IMR-90 (cell line): ENCODE results near the gene IREB2.

ENCODE experiments used
- BHLHE40 ChIP-seq: fragments of 150-350 bp; IDR thresholded peaks from 2 replicates; pipeline ENCODE4 v1.6.1; 2016; ENCODE audit warnings: mild to moderate bottlenecking, low read depth, low read length
- CEBPB ChIP-seq: IDR thresholded peaks from 2 replicates; pipeline ENCODE4 v1.6.1; 2012; ENCODE audit warnings: low read depth, low read length, improper control_type of control experiment
- CTCF ChIP-seq: conservative IDR thresholded peaks from 2 replicates; pipeline ENCODE4 v1.5.1; 2012; ENCODE audit warnings: mild to moderate bottlenecking, low read depth, low read length, improper control_type of control experiment
- ELK1 ChIP-seq: fragments of 150-350 bp; IDR thresholded peaks from 2 replicates; pipeline ENCODE4 v1.6.1; 2016; ENCODE audit warnings: low read depth, mild to moderate bottlenecking, low read length, moderate library complexity, borderline replicate concordance
- FOS ChIP-seq: fragments of 150-350 bp; IDR thresholded peaks from 2 replicates; pipeline ENCODE4 v1.6.1; 2016; ENCODE audit warnings: low read depth, low read length
- MAFK ChIP-seq: IDR thresholded peaks from 2 replicates; pipeline ENCODE4 v1.6.1; 2012; ENCODE audit warnings: low read depth, low read length, improper control_type of control experiment
- MAZ ChIP-seq: IDR thresholded peaks from 2 replicates; pipeline ENCODE4 v1.6.1; 2012; ENCODE audit warnings: low read depth, mild to moderate bottlenecking, low read length, improper control_type of control experiment, moderate library complexity, borderline replicate concordance
- MXI1 ChIP-seq: IDR thresholded peaks from 2 replicates; pipeline ENCODE4 v1.6.1; 2012; ENCODE audit warnings: low read depth, mild to moderate bottlenecking, low read length, moderate library complexity, borderline replicate concordance
- POLR2A ChIP-seq: IDR thresholded peaks from 2 replicates; pipeline ENCODE4 v1.6.1; 2012; ENCODE audit warnings: mild to moderate bottlenecking, low read depth, low read length
- RAD21 ChIP-seq: IDR thresholded peaks from 2 replicates; pipeline ENCODE4 v1.6.1; 2012; ENCODE audit warnings: low read length, improper control_type of control experiment
- RCOR1 ChIP-seq: IDR thresholded peaks from 2 replicates; pipeline ENCODE4 v1.6.1; 2012; ENCODE audit warnings: mild to moderate bottlenecking, low read length, improper control_type of control experiment; ENCODE audit not compliant: insufficient replicate concordance
- RFX5 ChIP-seq: IDR thresholded peaks from 2 replicates; pipeline ENCODE4 v1.8.0; 2012; ENCODE audit warnings: low read depth, mild to moderate bottlenecking, low read length, moderate library complexity
- USF2 ChIP-seq: fragments of 150-350 bp; IDR thresholded peaks from 2 replicates; pipeline ENCODE4 v1.6.1; 2017; ENCODE audit warnings: mild to moderate bottlenecking, antibody characterized with exemption, low read length, low read depth

- no peak for TF ChIP-seq CTCF
- no peak for TF ChIP-seq MXI1
- TF ChIP-seq USF2 = no peak
- TF ChIP-seq MAZ = no peak
- no peak for TF ChIP-seq POLR2A
- no peak for TF ChIP-seq ELK1
- TF ChIP-seq BHLHE40 = no peak
- no peak for TF ChIP-seq RAD21
- TF ChIP-seq MAFK = no peak
- TF ChIP-seq RFX5 = no peak
- no peak for TF ChIP-seq RCOR1
- TF ChIP-seq FOS = no peak
- no peak for TF ChIP-seq CEBPB
Measured at GRCh38 chr15:78527325-78527724, 89.3 kb downstream of the IREB2 start.
